ENCODE results near the gene CADM1. TPM values are rescaled to one million over a fixed set of nuclear protein-coding genes. Genes with fewer than 3 reads are reported as not detected.

Gene CADM1
- total RNA-seq, 1 experiment from 2014 or later = not detected

- ChIA-PET POLR2A (no interaction called here), CTCF (interaction anchor here (1.5 kb wide), 1 partner anchor 12 kb away, joined by 3 read pairs; no protein-coding TSS in a partner anchor)
- no peaks in the 10 kb centered on the region for H3K36me3 Mint-ChIP-seq (ENCODE audit: insufficient read depth, unreplicated experiment)
- BruUV-seq (replicated peaks) = no TSS peak
- H3K27me3 Mint-ChIP-seq (ENCODE audit: insufficient read depth, unreplicated experiment) = peaks cover 11% of the 10 kb centered on the region
- H3K4me3 Mint-ChIP-seq (ENCODE audit: unreplicated experiment) = no peak overlapping the region
- H3K9me3 Mint-ChIP-seq (ENCODE audit: unreplicated experiment) = no peaks in the 10 kb centered on the region
- no peaks in the 10 kb centered on the region for H3K4me1 Mint-ChIP-seq (ENCODE audit: insufficient read depth, unreplicated experiment)
- TF ChIP-seq CTCF (IDR thresholded peaks at IDR 0.05; ENCODE audit: unreplicated experiment) = no peak
- H3K27ac Mint-ChIP-seq (ENCODE audit: low read depth, unreplicated experiment) = no peak overlapping the region
- DNase-seq (ENCODE audit: unreplicated experiment) = no peak
- intact Hi-C loops (cut with micrococcal nuclease) = no loop called here
Measured at GRCh38 chr11:115255006-115255762, 249.0 kb downstream of the CADM1 start.

- H3K9me3 Mint-ChIP-seq (ENCODE audit: unreplicated experiment) = no peaks in the 10 kb centered on the region
- no peak for DNase-seq (ENCODE audit: unreplicated experiment)
- no peak overlapping the region for H3K27ac Mint-ChIP-seq (ENCODE audit: low read depth, unreplicated experiment)
- no peaks in the 10 kb centered on the region for H3K4me1 Mint-ChIP-seq (ENCODE audit: insufficient read depth, unreplicated experiment)
- peaks cover 11% of the 10 kb centered on the region for H3K27me3 Mint-ChIP-seq (ENCODE audit: insufficient read depth, unreplicated experiment)
- no peak overlapping the region for H3K4me3 Mint-ChIP-seq (ENCODE audit: unreplicated experiment)
- ChIA-PET POLR2A (no interaction called here), CTCF (interaction anchor here (0.8 kb wide), 1 partner anchor 14 kb away, joined by 3 read pairs; no protein-coding TSS in a partner anchor)
- BruUV-seq (replicated peaks) = no TSS peak
- intact Hi-C loops (cut with micrococcal nuclease) = no loop called here
- H3K36me3 Mint-ChIP-seq (ENCODE audit: insufficient read depth, unreplicated experiment) = no peaks in the 10 kb centered on the region
- no peak for TF ChIP-seq CTCF (IDR thresholded peaks at IDR 0.05; ENCODE audit: unreplicated experiment)
Measured at GRCh38 chr11:115251126-115251525, 253.1 kb downstream of the CADM1 start.

GRCh38 chr11:115249061-115249578 is 255.1 kb downstream of the CADM1 start:
- H3K4me3 Mint-ChIP-seq (ENCODE audit: unreplicated experiment) = no peak overlapping the region
- BruUV-seq (replicated peaks) = no TSS peak
- intact Hi-C loops (cut with micrococcal nuclease) = no loop called here
- H3K27ac Mint-ChIP-seq (ENCODE audit: low read depth, unreplicated experiment) = no peak overlapping the region
- ChIA-PET CTCF (interaction anchor here (1.2 kb wide), 1 partner anchor 42 kb away, joined by 3 read pairs; no protein-coding TSS in a partner anchor), POLR2A (no interaction called here)
- TF ChIP-seq CTCF (IDR thresholded peaks at IDR 0.05; ENCODE audit: unreplicated experiment) = no peak
- DNase-seq (ENCODE audit: unreplicated experiment) = no peak
- H3K4me1 Mint-ChIP-seq (ENCODE audit: insufficient read depth, unreplicated experiment) = no peaks in the 10 kb centered on the region
- no peaks in the 10 kb centered on the region for H3K9me3 Mint-ChIP-seq (ENCODE audit: unreplicated experiment)
- no peaks in the 10 kb centered on the region for H3K36me3 Mint-ChIP-seq (ENCODE audit: insufficient read depth, unreplicated experiment)
- H3K27me3 Mint-ChIP-seq (ENCODE audit: insufficient read depth, unreplicated experiment) = peaks cover 11% of the 10 kb centered on the region

GRCh38 chr11:115247953-115248352 is 256.3 kb downstream of the CADM1 start:
- Mint-ChIP-seq H3K36me3 (ENCODE audit: insufficient read depth, unreplicated experiment) (no peaks in the 10 kb centered on the region), H3K27ac (ENCODE audit: low read depth, unreplicated experiment) (no peak overlapping the region), H3K27me3 (ENCODE audit: insufficient read depth, unreplicated experiment) (peaks cover 2% of the 10 kb centered on the region), H3K9me3 (ENCODE audit: unreplicated experiment) (no peaks in the 10 kb centered on the region), H3K4me1 (ENCODE audit: insufficient read depth, unreplicated experiment) (no peaks in the 10 kb centered on the region), H3K4me3 (ENCODE audit: unreplicated experiment) (no peak overlapping the region)
- TF ChIP-seq CTCF (IDR thresholded peaks at IDR 0.05; ENCODE audit: unreplicated experiment) = no peak
- DNase-seq (ENCODE audit: unreplicated experiment) = no peak
- no TSS peak for BruUV-seq (replicated peaks)
- ChIA-PET CTCF (interaction anchor here (0.6 kb wide), 1 partner anchor 9 kb away, joined by 4 read pairs; no protein-coding TSS in a partner anchor), POLR2A (no interaction called here)
- intact Hi-C loops (cut with micrococcal nuclease) = no loop called here
